Measurements from ENCODE around the gene C1orf210. TPM values are rescaled to one million over a fixed set of nuclear protein-coding genes. Genes with fewer than 3 reads are reported as not detected.

The C1orf210 gene
- total and polyA plus RNA-seq, 2 of the 13 experiments (the other 11 are each of a cell fraction or from before 2014, with no cell fraction given) = 0.49 to 5.1 TPM

GRCh38 chr1:43246466-43247213 is 38.7 kb downstream of the C1orf210 start (continued):
- TF ChIP-seq ADNP (CRISPR knock-in tag; IDR thresholded peaks at IDR 0.05) (no peak), THYN1 (CRISPR knock-in tag; IDR thresholded peaks at IDR 0.05; ENCODE audit: borderline replicate concordance, low read depth) (no peak), CSRNP2 (CRISPR knock-in tag; conservative IDR thresholded peaks at IDR 0.05; ENCODE audit: low read depth) (no peak), ZNF383 (CRISPR knock-in tag; IDR thresholded peaks at IDR 0.05; ENCODE audit: borderline replicate concordance) (no peak), MAFF (IDR thresholded peaks at IDR 0.05; ENCODE audit: low read depth, low read length) (no peak), ZSCAN21 (CRISPR knock-in tag; IDR thresholded peaks at IDR 0.05; ENCODE audit: borderline replicate concordance) (no peak), ZNF768 (CRISPR knock-in tag; IDR thresholded peaks at IDR 0.05) (no peak), KDM5B (CRISPR knock-in tag; IDR thresholded peaks at IDR 0.05; ENCODE audit: borderline replicate concordance) (no peak), ZNF335 (CRISPR knock-in tag; IDR thresholded peaks at IDR 0.05) (no peak), SAP130 (CRISPR knock-in tag; IDR thresholded peaks at IDR 0.05; ENCODE audit: low read depth) (no peak), MZF1 (CRISPR knock-in tag; IDR thresholded peaks at IDR 0.05; ENCODE audit: borderline replicate concordance) (no peak), SETDB1 (CRISPR knock-in tag; IDR thresholded peaks at IDR 0.05; ENCODE audit: borderline replicate concordance) (no peak), ZBTB7B (CRISPR knock-in tag; IDR thresholded peaks at IDR 0.05) (no peak), ELF3 (CRISPR knock-in tag; IDR thresholded peaks at IDR 0.05) (0 out of 2 replicates have a peak, but pooled peaks have one; percentile 54), CREM (IDR thresholded peaks at IDR 0.05) (peak; percentile 30; the same call in 1 of the 2 replicates), CREM (CRISPR knock-in tag; IDR thresholded peaks at IDR 0.05) (no peak), ZSCAN31 (CRISPR knock-in tag; IDR thresholded peaks at IDR 0.05; ENCODE audit: low read depth) (no peak), REL (CRISPR knock-in tag; conservative IDR thresholded peaks at IDR 0.05) (no peak), AHR (CRISPR knock-in tag; IDR thresholded peaks at IDR 0.05) (no peak), MEIS2 (CRISPR knock-in tag; IDR thresholded peaks at IDR 0.05) (no peak), NPAS2 (CRISPR knock-in tag; IDR thresholded peaks at IDR 0.05; ENCODE audit: borderline replicate concordance) (no peak), ZNF407 (CRISPR knock-in tag; IDR thresholded peaks at IDR 0.05; ENCODE audit: not compliant biosample characterization) (no peak), TGIF2 (CRISPR knock-in tag; IDR thresholded peaks at IDR 0.05) (no peak)
